Left ventricle myocardium inferior (tissue), 1 donor: ENCODE measurements around the gene SP2. TPM values are rescaled to one million over a fixed set of nuclear protein-coding genes. Genes with fewer than 3 reads are reported as not detected.

Experiments used
- DNase-seq: peaks from one replicate; pipeline ENCODE4 v3.0.0-alpha.2; 2020
- H3K27ac ChIP-seq: fragments of 200-600 bp; replicated peaks from 2 replicates; pipeline ENCODE4 v1.8.0; 2021
- H3K27me3 ChIP-seq: fragments of 200-600 bp; 2 replicates; pipeline ENCODE4 v1.8.0; 2021; ENCODE audit warnings: low read depth
- H3K36me3 ChIP-seq: fragments of 200-600 bp; 2 replicates; pipeline ENCODE4 v1.8.0; 2021
- H3K4me1 ChIP-seq: fragments of 200-600 bp; 2 replicates; pipeline ENCODE4 v1.8.0; 2021
- H3K4me3 ChIP-seq: fragments of 200-600 bp; 2 replicates; pipeline ENCODE4 v1.8.0; 2021; ENCODE audit warnings: mild to moderate bottlenecking, moderate library complexity
- H3K9me3 ChIP-seq: fragments of 200-600 bp; replicated peaks from 2 replicates; pipeline ENCODE4 v1.8.0; 2021
- CTCF ChIP-seq: fragments of 200-600 bp; IDR thresholded peaks from 2 replicates; pipeline ENCODE4 v1.8.0; 2021; ENCODE audit warnings: antibody characterized with exemption, mild to moderate bottlenecking, borderline replicate concordance
- intact Hi-C: fragments of 100-400 bp; cut with micrococcal nuclease; formaldehyde crosslinking; loops from one replicate; pipeline ENCODE4 v1.11.0; 2022
- total RNA-seq: library from RNA; stranded (reverse); fragmentation: NEBNext Ultra II Directional; extraction: Animal tissue kit (Norgen Biotek cat#: 25700); gene quantifications from one replicate; pipeline ENCODE4 v1.2.1, GENCODE V29; 2021
- donor health status: DM: no; HTN: yes; CAD: no; lungs with severe emphysema.

SP2 gene
- total RNA-seq, 1 donor from 2014 or later = 13.9 TPM

GRCh38 chr17:47902039-47902744 lies 6.2 kb downstream of the SP2 start:
- no peak for DNase-seq
- H3K27me3 ChIP-seq = no peaks in the 10 kb centered on the region

GRCh38 chr17:47905221-47905733 lies 9.2 kb downstream of the SP2 start:
- TF ChIP-seq CTCF = peak; percentile 23
- Histone ChIP-seq H3K9me3 (no peaks in the 10 kb centered on the region), H3K4me3 (peak overlapping the region; percentile 45), H3K27me3 (no peaks in the 10 kb centered on the region), H3K27ac (peak overlapping the region; percentile 99), H3K4me1 (peaks cover 97% of the 10 kb centered on the region), H3K36me3 (no peaks in the 10 kb centered on the region)
- peak; percentile 81 for DNase-seq
- intact Hi-C loops = no loop called here

More at GRCh38 chr17:47902039-47902744, 6.2 kb downstream of the SP2 start:
- H3K4me3 ChIP-seq = no peak overlapping the region
- no peak for TF ChIP-seq CTCF
- H3K36me3 ChIP-seq = no peaks in the 10 kb centered on the region
- intact Hi-C loops = no loop called here
- H3K27ac ChIP-seq = peak overlapping the region; percentile 99
- H3K4me1 ChIP-seq = peaks cover 100% of the 10 kb centered on the region
- no peaks in the 10 kb centered on the region for H3K9me3 ChIP-seq

GRCh38 chr17:47906443-47906842 lies 10.4 kb downstream of the SP2 start:
- H3K36me3 ChIP-seq = no peaks in the 10 kb centered on the region
- intact Hi-C loops = no loop called here
- no peaks in the 10 kb centered on the region for H3K9me3 ChIP-seq
- DNase-seq = no peak
- no peak overlapping the region for H3K4me3 ChIP-seq
- H3K27me3 ChIP-seq = no peaks in the 10 kb centered on the region
- peak overlapping the region; percentile 99 for H3K27ac ChIP-seq
- no peak for TF ChIP-seq CTCF
- H3K4me1 ChIP-seq = peaks cover 86% of the 10 kb centered on the region

- no peak for TF ChIP-seq CTCF
- no peaks in the 10 kb centered on the region for H3K27me3 ChIP-seq
- H3K9me3 ChIP-seq = no peaks in the 10 kb centered on the region
- peak overlapping the region; percentile 46 for H3K4me3 ChIP-seq
- H3K36me3 ChIP-seq = no peaks in the 10 kb centered on the region
- peak overlapping the region; percentile 99 for H3K27ac ChIP-seq
- DNase-seq = no peak
- peaks cover 70% of the 10 kb centered on the region for H3K4me1 ChIP-seq
- intact Hi-C loops = no loop called here
Measured at GRCh38 chr17:47907932-47908562, 12.0 kb downstream of the SP2 start.

- Histone ChIP-seq H3K36me3 (peaks cover 12% of the 10 kb centered on the region), H3K27ac (no peak overlapping the region), H3K9me3 (no peaks in the 10 kb centered on the region), H3K4me1 (peaks cover 55% of the 10 kb centered on the region), H3K27me3 (no peaks in the 10 kb centered on the region), H3K4me3 (no peak overlapping the region)
- TF ChIP-seq CTCF = no peak
- no peak for DNase-seq
- intact Hi-C loops = no loop called here
Measured at GRCh38 chr17:47913050-47913449, 17.0 kb downstream of the SP2 start.
